Measurements from ENCODE around the gene FOXA2.

Gene FOXA2

DNA sequence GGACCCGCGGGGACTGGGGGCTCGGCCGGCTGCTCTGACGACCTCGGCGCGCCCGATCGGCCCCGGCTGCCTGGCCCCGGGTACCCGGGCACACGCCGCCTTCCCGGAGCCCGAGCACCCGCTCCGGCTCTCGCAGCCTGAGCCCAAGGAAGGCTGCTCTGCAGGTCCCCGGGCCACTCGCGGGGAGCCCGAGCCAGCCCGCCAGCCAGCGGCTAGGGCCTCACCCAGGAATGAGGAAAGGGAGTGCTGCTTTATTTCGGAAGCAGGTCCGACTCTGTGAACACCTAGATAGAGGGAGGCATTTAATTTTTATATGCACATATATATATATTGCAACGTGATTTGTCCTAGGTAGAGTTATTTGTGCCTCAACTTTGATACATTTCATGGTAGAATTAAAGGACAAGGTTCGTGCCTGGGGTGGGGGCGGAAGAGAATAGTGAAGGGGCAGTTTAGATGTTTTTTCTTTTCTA is 15.5 kb downstream of the FOXA2 start:
- DNase-seq (ENCODE audit: low read depth in 2 of 2) = no peak
- H3K4me3 ChIP-seq (replicated peaks in 1 of 2; ENCODE audit: low read depth in 2 of 2, low read length in 2 of 2) = no peak overlapping the region
- no peak for TF ChIP-seq CTCF (IDR thresholded peaks at IDR 0.05; ENCODE audit: low read depth, low read length)

DNA sequence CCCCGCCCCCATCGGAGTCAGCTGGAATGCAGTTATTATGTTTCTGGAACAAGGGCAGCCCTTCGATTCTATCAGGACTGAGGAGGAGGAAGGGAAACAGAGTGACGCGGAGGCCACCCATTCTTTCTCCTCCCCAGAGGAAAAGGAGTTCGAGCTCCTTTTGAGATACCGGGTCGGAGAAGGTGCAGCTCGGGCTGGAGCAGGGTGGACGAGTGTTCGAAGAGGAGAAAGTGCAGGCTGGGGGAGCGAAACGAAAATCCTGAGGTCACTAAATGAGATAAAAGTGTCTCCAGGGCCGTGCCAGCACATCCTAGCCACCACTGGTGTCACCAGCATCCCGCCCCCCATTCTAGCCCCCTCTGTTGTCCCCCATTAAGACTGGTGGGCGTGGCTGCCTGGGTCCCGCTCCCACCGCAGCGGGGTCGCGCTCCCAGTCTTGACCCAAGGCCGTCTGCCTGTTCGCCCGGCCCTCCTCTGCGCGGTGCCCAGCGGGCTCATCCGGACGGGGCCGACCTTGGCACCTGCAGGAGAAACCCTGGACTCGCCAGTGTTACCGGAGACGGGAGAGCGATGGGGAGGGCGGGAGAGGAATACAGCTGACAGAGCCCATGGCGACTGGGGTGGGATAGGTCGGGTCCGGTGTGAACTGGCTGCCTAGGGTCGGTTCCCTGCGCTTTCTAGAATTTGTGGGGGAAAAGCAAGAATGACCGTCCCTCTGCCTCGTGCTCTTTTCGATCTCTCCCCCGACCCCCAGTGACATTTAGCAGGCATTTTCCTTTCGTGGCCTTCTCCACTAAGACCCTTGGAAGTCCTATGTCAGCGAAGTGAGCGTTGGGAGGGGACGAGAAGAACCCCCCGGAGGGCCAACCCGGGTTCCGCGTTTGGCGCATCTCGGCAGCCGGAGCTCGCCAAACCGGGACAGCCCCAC is 16.2 kb downstream of the FOXA2 start:
- DNase-seq (ENCODE audit: low read depth in 2 of 2) = no peak
- H3K4me3 ChIP-seq (replicated peaks in 1 of 2; ENCODE audit: low read depth in 2 of 2, low read length in 2 of 2) = no peak overlapping the region
- TF ChIP-seq CTCF (IDR thresholded peaks at IDR 0.05; ENCODE audit: low read depth, low read length) = no peak

DNA sequence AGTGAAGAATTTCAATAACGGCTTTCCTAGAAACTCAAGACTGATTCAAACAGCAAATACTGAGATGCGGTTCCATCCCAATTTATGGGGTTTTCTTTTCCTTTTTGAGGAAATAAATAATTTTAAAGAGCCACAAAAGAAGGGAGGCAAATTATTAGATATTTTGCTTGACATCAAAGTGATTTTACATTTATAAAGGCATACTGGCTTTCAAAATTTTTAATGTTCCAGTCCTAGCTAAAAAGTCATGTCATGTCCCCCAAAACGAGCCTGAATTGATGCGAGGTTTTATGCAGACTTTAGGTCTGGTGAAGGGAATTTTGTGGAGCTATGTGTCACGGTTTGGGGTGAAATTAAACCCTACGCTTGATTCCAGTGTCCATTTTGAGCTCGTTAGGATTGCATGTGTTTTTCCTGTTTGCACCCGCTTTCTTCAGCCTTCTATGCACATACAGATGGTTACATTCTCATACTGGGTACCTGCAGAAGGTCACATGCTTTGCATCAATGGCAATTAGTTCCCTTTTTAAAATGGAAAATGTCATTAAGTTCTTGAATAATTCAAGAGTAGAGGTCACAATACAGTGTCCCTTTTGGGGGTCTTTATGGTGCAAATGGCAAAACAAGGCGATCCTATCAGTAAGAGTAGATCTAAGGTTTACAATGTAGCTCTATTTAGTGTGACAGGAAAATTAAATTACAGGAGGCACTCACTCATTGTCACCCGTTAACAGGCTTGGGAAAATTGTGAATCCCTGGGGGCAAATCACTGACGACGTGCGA is 17.3 kb downstream of the FOXA2 start:
- no peak for DNase-seq (ENCODE audit: low read depth in 2 of 2)
- no peak for TF ChIP-seq CTCF (IDR thresholded peaks at IDR 0.05; ENCODE audit: low read depth, low read length)
- no peak overlapping the region for H3K4me3 ChIP-seq (replicated peaks in 1 of 2; ENCODE audit: low read depth in 2 of 2, low read length in 2 of 2)

GRCh38 chr20:22563062-22563965 is 21.1 kb downstream of the FOXA2 start:
- TF ChIP-seq CTCF (IDR thresholded peaks at IDR 0.05; ENCODE audit: low read depth, low read length) = no peak
- no peak overlapping the region for H3K4me3 ChIP-seq (replicated peaks in 1 of 2; ENCODE audit: low read depth in 2 of 2, low read length in 2 of 2)
- DNase-seq (ENCODE audit: low read depth in 2 of 2) = no peak

DNA sequence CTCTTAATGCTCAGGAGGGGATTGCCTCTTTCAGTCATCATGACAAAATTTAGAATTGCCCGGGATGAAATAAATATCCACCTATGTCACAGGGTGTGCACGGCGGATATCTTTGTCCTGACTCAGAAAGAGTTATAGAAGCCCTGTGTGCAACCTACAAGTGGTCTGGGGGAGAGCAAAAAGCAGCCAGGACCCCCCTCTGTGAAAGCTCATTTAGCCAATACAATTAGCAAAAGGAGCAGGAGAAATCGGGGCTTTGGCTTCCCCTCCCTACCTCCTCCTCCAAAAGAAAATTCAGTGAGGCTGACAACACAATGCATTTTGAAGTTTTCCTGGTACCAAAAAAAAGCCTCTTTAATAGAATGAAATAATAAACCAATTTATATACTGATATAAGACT is 21.8 kb downstream of the FOXA2 start:
- no peak overlapping the region for H3K4me3 ChIP-seq (replicated peaks in 1 of 2; ENCODE audit: low read depth in 2 of 2, low read length in 2 of 2)
- TF ChIP-seq CTCF (IDR thresholded peaks at IDR 0.05; ENCODE audit: low read depth, low read length) = no peak
- no peak for DNase-seq (ENCODE audit: low read depth in 2 of 2)

GRCh38 chr20:22561965-22562577 is 22.3 kb downstream of the FOXA2 start:
- H3K4me3 ChIP-seq (replicated peaks in 1 of 2; ENCODE audit: low read depth in 2 of 2, low read length in 2 of 2) = no peak overlapping the region
- no peak for TF ChIP-seq CTCF (IDR thresholded peaks at IDR 0.05; ENCODE audit: low read depth, low read length)
- DNase-seq (ENCODE audit: low read depth in 2 of 2) = no peak
